Heart left ventricle (tissue), 16 donors: Measurements from ENCODE around the gene SLC10A1. TPM values are rescaled to one million over a fixed set of nuclear protein-coding genes. Genes with fewer than 3 reads are reported as not detected.

Experiments used
- ATAC-seq, 4 donors: fragments of 200-7000 bp; cut with Tn5 transposase; one replicate each; pipeline ENCODE4 v1.9.1; 2020 to 2022; ENCODE audit warnings: moderate library complexity in 4 of 4, mild to moderate bottlenecking in 3 of 4, moderate number of reproducible peaks in 1 of 4
- DNase-seq, 5 donors: peaks; one replicate each; pipeline ENCODE4 v3.0.0-alpha.2; 2020
- H3K27ac ChIP-seq, 12 donors: fragments of 200-600 bp; sonication (generic) in 4 of 12; one replicate each; pipeline versions ENCODE4 v1.5.0 to v1.8.0; 2016 to 2022; ENCODE audit warnings: mild to moderate bottlenecking in 2 of 12
- H3K27me3 ChIP-seq, 9 donors: fragments of 200-600 bp; sonication (generic) in 2 of 9; one replicate each; pipeline versions ENCODE4 v1.5.1 to v1.8.0; 2016 to 2022; ENCODE audit warnings: mild to moderate bottlenecking in 3 of 9
- H3K36me3 ChIP-seq, 9 donors: fragments of 200-600 bp; sonication (generic) in 2 of 9; one replicate each; pipeline versions ENCODE4 v1.5.0 to v1.8.0; 2018 to 2022; ENCODE audit warnings: mild to moderate bottlenecking in 2 of 9
- H3K4me1 ChIP-seq, 12 donors: fragments of 200-600 bp; sonication (generic) in 4 of 12; one replicate each; pipeline versions ENCODE4 v1.5.0 to v1.8.0; 2016 to 2022; ENCODE audit warnings: mild to moderate bottlenecking in 3 of 12
- H3K4me3 ChIP-seq, 12 donors: fragments of 200-600 bp; sonication (generic) in 4 of 12; one replicate each; pipeline versions ENCODE4 v1.5.0 to v1.8.0; 2017 to 2022; ENCODE audit warnings: mild to moderate bottlenecking in 9 of 12, moderate library complexity in 4 of 12
- H3K9me3 ChIP-seq, 12 donors: fragments of 200-600 bp; sonication (generic) in 4 of 12; one replicate each; pipeline versions ENCODE4 v1.5.0 to v1.8.0; 2016 to 2022; ENCODE audit warnings: mild to moderate bottlenecking in 1 of 12
- CTCF ChIP-seq, 12 donors: fragments of 200-600 bp; sonication (generic) in 4 of 12; IDR thresholded peaks; one replicate each; pipeline versions ENCODE4 v1.5.0 to v1.8.0; 2018 to 2022; ENCODE audit warnings: antibody characterized with exemption in 12 of 12, mild to moderate bottlenecking in 5 of 12
- POLR2A ChIP-seq, 2 donors: fragments of 450-650 bp; IDR thresholded peaks; one replicate each; pipeline ENCODE4 v1.6.1; 2017; ENCODE audit warnings: antibody characterized with exemption in 2 of 2, mild to moderate bottlenecking in 2 of 2, moderate library complexity in 2 of 2
- WGBS, 4 donors: extraction: QIAGEN DNeasy Blood & Tissue Kit in 2 of 4; methylation state at CpG; one replicate each; pipeline versions ENCODE4 v1.1.5 to v1.1.7; 2013 to 2018; 5-methylcytosine and 5-hydroxymethylcytosine counted together
- intact Hi-C, 10 donors: fragments of 100-400 bp; cut with DNase I; formaldehyde crosslinking; loops; one replicate each; pipeline versions ENCODE4 v1.11.1 to v1.14.2; 2022
- polyA plus RNA-seq, 2 donors: library from polyadenylated mRNA; stranded (reverse); fragments of 200-250 nt; gene quantifications; one replicate each; pipeline ENCODE4 v1.2.3, GENCODE V29; 2013
- total RNA-seq, 9 donors: library from RNA; depleted of rRNA in 2 of 9; stranded (reverse); fragments of >200 nt in 2 of 9; fragmentation: NEBNext Ultra II Directional in 3 of 9; extraction: Animal tissue kit (Norgen Biotek cat#: 25700) in 3 of 9; gene quantifications; one replicate each; pipeline versions ENCODE4 v1.1.0 to v1.2.4, GENCODE V29; 2016 to 2023
- donor health status: ischemic (EF 13 %, LVEDD 7.1; RV severe dilation, severe dysfunction).
- donor health status: healthy with polysubstance abuse.
- donor health status: DM: no; HTN: yes; CAD: no.
- donor health status: DM: no; HTN: no; CAD: no.
- donor health status: ischemic (EF 25% LVEDD 6.9; RV normal size, moderate dysfunction).
- donor health status: ischemic (EF 25% LVEDD 5.7; RV mildly dilated, moderate dysfunction).
- donor health status: healthy.
- donor health status: DM: yes; HTN: yes; CAD: no.
- donor health status: ischemic (EF 35%, LVEDD 5.7; RV mildly dilated, moderate dysfunction).
- donor health status: nonischemic (EF 11% LVEDD 7.7; RV severe dilation, severe dysfunction).
- donor health status: DM: yes; HTN: yes; CAD: no.
- donor health status: PGD.
- donor health status: ischemic (EF 29% LVEDD 5.4; RV normal size, mild dysfunction).
- donor health status: nonischemic (EF 23%, LVEDD 6.1; RV moderate dilation, normal function).

Gene SLC10A1
- total and polyA plus RNA-seq, 11 donors = not detected

- TF ChIP-seq CTCF (IDR thresholded peaks at IDR 0.05) = no peak
- intact Hi-C loops = no loop called here
- WGBS, 4 donors = 65 to 76% (median 72%) methylated on average over 6 of the region's 6 CpGs
- Histone ChIP-seq H3K27me3 (peaks cover 0 to 12% (median 7%) of the 10 kb centered on the region in 9 donors), H3K4me1 (peaks cover 0 to 4% (median 0%) of the 10 kb centered on the region in 12 donors), H3K4me3 (no peak overlapping the region), H3K27ac (no peak overlapping the region), H3K36me3 (no peaks in the 10 kb centered on the region), H3K9me3 (peaks cover 0 to 10% (median 0%) of the 10 kb centered on the region in 12 donors)
- DNase-seq (no peak), ATAC-seq (no peak)
These were observed 25.4 kb upstream of the SLC10A1 start for GRCh38 chr14:69822456-69822855.

- ATAC-seq = no peak
- intact Hi-C loops = loop anchor here in 1 of 10 donors (2.0 kb wide), 1 partner anchor 206 kb away; no protein-coding TSS in a partner anchor
- Histone ChIP-seq H3K27ac (no peak overlapping the region), H3K36me3 (no peaks in the 10 kb centered on the region), H3K9me3 (peaks cover 0 to 8% (median 0%) of the 10 kb centered on the region in 12 donors), H3K4me1 (peaks cover 0 to 4% (median 0%) of the 10 kb centered on the region in 12 donors), H3K27me3 (peaks cover 0 to 21% (median 9%) of the 10 kb centered on the region in 9 donors), H3K4me3 (no peak overlapping the region)
- no peak for TF ChIP-seq POLR2A (IDR thresholded peaks at IDR 0.05)
- TF ChIP-seq CTCF (IDR thresholded peaks at IDR 0.05) = no peak
- 72 to 82% (median 74%) methylated on average over 2 of the region's 2 CpGs for WGBS, 4 donors
- DNase-seq = no peak
These were observed 23.9 kb upstream of the SLC10A1 start for GRCh38 chr14:69820991-69821390.

- intact Hi-C loops = loop anchor here (1.0 to 10.0 kb wide), 8 partner anchors 207 to 995 kb away; no protein-coding TSS in a partner anchor
These were observed 22.6 kb upstream of the SLC10A1 start for GRCh38 chr14:69819607-69820006.

GRCh38 chr14:69818758-69819191, 21.7 kb upstream of the SLC10A1 start:
- Histone ChIP-seq H3K27me3 (peaks cover 0 to 33% (median 12%) of the 10 kb centered on the region in 9 donors), H3K9me3 (no peaks in the 10 kb centered on the region), H3K4me3 (no peak overlapping the region), H3K36me3 (no peaks in the 10 kb centered on the region), H3K27ac (no peak overlapping the region), H3K4me1 (peaks cover 0 to 4% (median 0%) of the 10 kb centered on the region in 12 donors)
- TF ChIP-seq POLR2A (IDR thresholded peaks at IDR 0.05) = no peak
- peak; percentile 72 to 88 (median 83) for TF ChIP-seq CTCF (IDR thresholded peaks at IDR 0.05)
- 8 to 10% (median 8%) methylated on average over 11 of the region's 11 CpGs for WGBS, 4 donors
- peak in 3 of 5 donors; percentile 22 to 45 (median 32) for DNase-seq
- intact Hi-C loops = loop anchor here in 9 of 10 donors (1.0 to 10.0 kb wide), 9 partner anchors 208 to 996 kb away; no protein-coding TSS in a partner anchor
- peak in 3 of 4 donors; percentile 64 to 76 (median 73) for ATAC-seq

More at GRCh38 chr14:69819607-69820006, 22.6 kb upstream of the SLC10A1 start:
- peaks cover 0 to 4% (median 0%) of the 10 kb centered on the region in 12 donors for H3K4me1 ChIP-seq
- H3K4me3 ChIP-seq = no peak overlapping the region
- 49 to 67% (median 66%) methylated on average over 8 of the region's 8 CpGs for WGBS, 4 donors
- no peaks in the 10 kb centered on the region for H3K36me3 ChIP-seq
- H3K27ac ChIP-seq = no peak overlapping the region
- no peak for TF ChIP-seq CTCF (IDR thresholded peaks at IDR 0.05)
- TF ChIP-seq POLR2A (IDR thresholded peaks at IDR 0.05) = no peak
- H3K27me3 ChIP-seq = peaks cover 0 to 33% (median 9%) of the 10 kb centered on the region in 9 donors
- DNase-seq = no peak
- ATAC-seq = no peak
- no peaks in the 10 kb centered on the region for H3K9me3 ChIP-seq
